ENCODE results near the gene SLC39A9.
"Not testable (repeated sequence)": the region's sequence is repeated elsewhere in the genome, so short reads cannot be mapped to it uniquely, and the experiment has no call there.

The SLC39A9 gene

GRCh38 chr14:69464829-69465228, 66.3 kb downstream of the SLC39A9 start:
- Mint-ChIP-seq H3K4me1 (ENCODE audit: low read depth) (no peaks in the 10 kb centered on the region), H3K9me3 (no peaks in the 10 kb centered on the region), H3K27me3 (no peaks in the 10 kb centered on the region), H3K4me3 (no peak overlapping the region), H3K27ac (no peak overlapping the region), H3K36me3 (ENCODE audit: low read depth) (peaks cover 29% of the 10 kb centered on the region)
- no peak for DNase-seq

- Mint-ChIP-seq H3K9me3 (no peaks in the 10 kb centered on the region), H3K4me3 (no peak overlapping the region), H3K4me1 (ENCODE audit: low read depth) (no peaks in the 10 kb centered on the region), H3K27ac (no peak overlapping the region), H3K27me3 (no peaks in the 10 kb centered on the region), H3K36me3 (ENCODE audit: low read depth) (peaks cover 2% of the 10 kb centered on the region)
- no peak for DNase-seq
These were observed 70.5 kb downstream of the SLC39A9 start for GRCh38 chr14:69468949-69469348.

- Mint-ChIP-seq H3K27ac (no peak overlapping the region), H3K36me3 (ENCODE audit: low read depth) (no peaks in the 10 kb centered on the region), H3K4me1 (ENCODE audit: low read depth) (no peaks in the 10 kb centered on the region), H3K27me3 (no peaks in the 10 kb centered on the region), H3K4me3 (no peak overlapping the region), H3K9me3 (no peaks in the 10 kb centered on the region)
- DNase-seq = no peak
These were observed 72.9 kb downstream of the SLC39A9 start for GRCh38 chr14:69471436-69471835.

- Mint-ChIP-seq H3K36me3 (ENCODE audit: low read depth) (no peaks in the 10 kb centered on the region), H3K9me3 (no peaks in the 10 kb centered on the region), H3K27me3 (no peaks in the 10 kb centered on the region), H3K27ac (no peak overlapping the region), H3K4me3 (no peak overlapping the region), H3K4me1 (ENCODE audit: low read depth) (no peaks in the 10 kb centered on the region)
- DNase-seq = no peak
These were observed 73.4 kb downstream of the SLC39A9 start for GRCh38 chr14:69471916-69472315.

- no peaks in the 10 kb centered on the region for H3K27me3 Mint-ChIP-seq
- no peaks in the 10 kb centered on the region for H3K36me3 Mint-ChIP-seq (ENCODE audit: low read depth)
- H3K4me3 Mint-ChIP-seq = no peak overlapping the region
- H3K27ac Mint-ChIP-seq = no peak overlapping the region
- no peaks in the 10 kb centered on the region for H3K4me1 Mint-ChIP-seq (ENCODE audit: low read depth)
- DNase-seq = no peak
- no peaks in the 10 kb centered on the region for H3K9me3 Mint-ChIP-seq
These were observed 74.8 kb downstream of the SLC39A9 start for GRCh38 chr14:69473260-69473659.

- Mint-ChIP-seq H3K36me3 (ENCODE audit: low read depth) (no peaks in the 10 kb centered on the region), H3K4me1 (ENCODE audit: low read depth) (no peaks in the 10 kb centered on the region), H3K27me3 (no peaks in the 10 kb centered on the region), H3K4me3 (no peak overlapping the region), H3K9me3 (no peaks in the 10 kb centered on the region), H3K27ac (no peak overlapping the region)
- no peak for DNase-seq
These were observed 75.5 kb downstream of the SLC39A9 start for GRCh38 chr14:69473946-69474345.

GRCh38 chr14:69475194-69475818, 76.8 kb downstream of the SLC39A9 start:
- H3K36me3 Mint-ChIP-seq (ENCODE audit: low read depth) = no peaks in the 10 kb centered on the region
- no peaks in the 10 kb centered on the region for H3K4me1 Mint-ChIP-seq (ENCODE audit: low read depth)
- no peaks in the 10 kb centered on the region for H3K9me3 Mint-ChIP-seq
- DNase-seq = no peak
- no peaks in the 10 kb centered on the region for H3K27me3 Mint-ChIP-seq
- H3K4me3 Mint-ChIP-seq = no peak overlapping the region
- H3K27ac Mint-ChIP-seq = no peak overlapping the region

GRCh38 chr14:69476824-69477450, 78.4 kb downstream of the SLC39A9 start:
- not testable (repeated sequence) for H3K4me1 Mint-ChIP-seq (ENCODE audit: low read depth); H3K27ac Mint-ChIP-seq; H3K9me3 Mint-ChIP-seq; H3K27me3 Mint-ChIP-seq; DNase-seq; H3K4me3 Mint-ChIP-seq; H3K36me3 Mint-ChIP-seq (ENCODE audit: low read depth)

GRCh38 chr14:69478055-69478454, 79.6 kb downstream of the SLC39A9 start:
- H3K36me3 Mint-ChIP-seq (ENCODE audit: low read depth); H3K27ac Mint-ChIP-seq; H3K4me3 Mint-ChIP-seq; H3K9me3 Mint-ChIP-seq; H3K4me1 Mint-ChIP-seq (ENCODE audit: low read depth); DNase-seq; H3K27me3 Mint-ChIP-seq: not testable (repeated sequence)

- peaks cover 4% of the 10 kb centered on the region for H3K4me1 Mint-ChIP-seq (ENCODE audit: low read depth)
- no peaks in the 10 kb centered on the region for H3K9me3 Mint-ChIP-seq
- H3K36me3 Mint-ChIP-seq (ENCODE audit: low read depth) = no peaks in the 10 kb centered on the region
- DNase-seq = no peak
- H3K27me3 Mint-ChIP-seq = peaks cover 19% of the 10 kb centered on the region
- no peak overlapping the region for H3K27ac Mint-ChIP-seq
- no peak overlapping the region for H3K4me3 Mint-ChIP-seq
These were observed 81.2 kb downstream of the SLC39A9 start for GRCh38 chr14:69479696-69480095.

GRCh38 chr14:69480136-69480535, 81.6 kb downstream of the SLC39A9 start:
- DNase-seq = no peak
- no peak overlapping the region for H3K27ac Mint-ChIP-seq
- H3K36me3 Mint-ChIP-seq (ENCODE audit: low read depth) = no peaks in the 10 kb centered on the region
- no peaks in the 10 kb centered on the region for H3K9me3 Mint-ChIP-seq
- peaks cover 4% of the 10 kb centered on the region for H3K4me1 Mint-ChIP-seq (ENCODE audit: low read depth)
- peaks cover 24% of the 10 kb centered on the region for H3K27me3 Mint-ChIP-seq
- H3K4me3 Mint-ChIP-seq = no peak overlapping the region

- no peak for DNase-seq
- Mint-ChIP-seq H3K4me3 (no peak overlapping the region), H3K9me3 (no peaks in the 10 kb centered on the region), H3K36me3 (ENCODE audit: low read depth) (no peaks in the 10 kb centered on the region), H3K27me3 (peaks cover 42% of the 10 kb centered on the region), H3K4me1 (ENCODE audit: low read depth) (peaks cover 4% of the 10 kb centered on the region), H3K27ac (no peak overlapping the region)
These were observed 83.5 kb downstream of the SLC39A9 start for GRCh38 chr14:69481815-69482568.

GRCh38 chr14:69483765-69484443, 85.4 kb downstream of the SLC39A9 start:
- H3K9me3 Mint-ChIP-seq = no peaks in the 10 kb centered on the region
- no peak overlapping the region for H3K27ac Mint-ChIP-seq
- DNase-seq = no peak
- H3K27me3 Mint-ChIP-seq = peaks cover 56% of the 10 kb centered on the region
- peaks cover 4% of the 10 kb centered on the region for H3K4me1 Mint-ChIP-seq (ENCODE audit: low read depth)
- H3K36me3 Mint-ChIP-seq (ENCODE audit: low read depth) = no peaks in the 10 kb centered on the region
- no peak overlapping the region for H3K4me3 Mint-ChIP-seq

GRCh38 chr14:69484444-69485314, 86.2 kb downstream of the SLC39A9 start, which contains the start of gene PLEKHD1:
PLEKHD1 (plus strand) TSS chr14:69484728; CDS start chr14:69484966, 238 bp downstream.
- Mint-ChIP-seq H3K9me3 (no peaks in the 10 kb centered on the region), H3K27ac (no peak within 1 kb of the TSS), H3K36me3 (ENCODE audit: low read depth) (no peaks in the 10 kb centered on the region), H3K27me3 (peaks cover 59% of the 10 kb centered on the region), H3K4me3 (no peak within 1 kb of the TSS), H3K4me1 (ENCODE audit: low read depth) (peaks cover 4% of the 10 kb centered on the region)
- DNase-seq = no peak
